AG04450 (cell line): ENCODE data around the gene CRELD2. TPM values are rescaled to one million over a fixed set of nuclear protein-coding genes. Genes with fewer than 3 reads are reported as not detected.

Experiments used
- CTCF ChIA-PET: fragments of 300-600, 350-600 bp; formaldehyde crosslinking; extraction: SDS; loops from one replicate; lab custom pipeline; 2022; ENCODE audit warnings: antibody characterized with exemption, inconsistent platforms; lab: Charles Lee
- POLR2A ChIA-PET: fragments of 350-600 bp; formaldehyde crosslinking; extraction: SDS; loops from one replicate; lab custom pipeline; 2021; ENCODE audit warnings: antibody characterized with exemption, inconsistent platforms; lab: Yijun Ruan, JAX
- DNase-seq: peaks from one replicate; pipeline ENCODE4 v3.0.0-alpha.2; 2011; ENCODE audit warnings: low read depth, low spot score
- H3K27ac ChIP-seq: one replicate; pipeline ENCODE4 v1.5.1; 2012; ENCODE audit warnings: low read depth, low read length, control low read depth
- H3K27me3 ChIP-seq: one replicate; pipeline ENCODE4 v1.6.0; 2012; ENCODE audit warnings: low read length; ENCODE audit not compliant: control insufficient read depth, insufficient read depth
- H3K4me3 ChIP-seq: 2 replicates; pipeline ENCODE4 v1.5.1; 2011; ENCODE audit warnings: mild to moderate bottlenecking, low read depth, low read length, control low read depth
- H3K9me3 ChIP-seq: 2 replicates; pipeline ENCODE4 v1.5.1; 2012; ENCODE audit warnings: low read length; ENCODE audit not compliant: control insufficient read depth, insufficient read depth
- polyA plus RNA-seq: library from polyadenylated mRNA; depleted of rRNA; stranded (reverse); fragments of >200 nt; gene quantifications from 2 replicates; pipeline ENCODE4 v1.2.3, GENCODE V29; 2011
- TF ChIP-seq, protein P1 (sequence below): IDR thresholded peaks from 2 replicates; pipeline ENCODE4 v1.5.1; 2011; ENCODE audit warnings: low read depth, low read length, control low read depth, inconsistent platforms

Gene CRELD2
- polyA plus RNA-seq, 1 experiment = 31.6 TPM

DNA sequence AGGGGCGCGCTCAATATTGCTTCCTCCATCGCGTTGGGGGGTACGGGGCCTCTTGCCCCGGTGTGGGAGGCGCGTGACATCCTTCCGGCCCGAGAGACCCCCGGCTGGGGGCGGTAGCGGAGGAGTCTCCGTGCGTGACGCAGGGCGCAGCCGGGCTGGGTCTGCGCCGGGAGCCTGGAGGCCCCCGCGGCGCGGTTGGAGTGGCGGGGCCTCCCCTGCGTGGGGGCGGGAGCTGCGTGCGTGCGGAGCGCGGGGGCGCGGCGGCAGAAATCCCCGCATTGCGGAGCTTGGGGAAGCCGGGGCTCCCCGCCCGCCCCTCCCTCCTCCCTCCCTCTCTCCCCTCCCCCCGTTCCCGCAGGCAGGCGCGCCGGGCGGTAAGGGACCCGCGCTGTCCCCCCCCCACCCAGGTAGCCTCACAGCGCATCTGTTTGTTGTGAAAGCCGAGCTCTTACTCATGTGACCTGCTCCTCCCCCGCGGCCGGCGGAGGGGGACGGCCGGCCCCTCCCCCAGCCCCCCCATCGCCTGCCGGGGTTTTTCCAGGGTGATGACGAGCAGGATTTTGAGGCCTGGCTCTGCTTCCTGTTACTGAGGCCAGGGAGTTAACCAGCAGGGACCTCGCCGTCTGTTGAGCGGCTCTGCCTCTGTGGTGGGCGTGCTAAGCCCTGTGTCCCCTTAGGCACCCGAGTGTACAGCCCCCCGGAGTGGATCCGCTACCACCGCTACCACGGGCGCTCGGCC, 43.7 kb downstream of the CRELD2 start:
- Histone ChIP-seq H3K9me3 (peaks cover 4% of the 10 kb centered on the region; the same call in 1 of the 2 replicates), H3K27ac (peak overlapping the region; percentile 84), H3K4me3 (peak overlapping the region; percentile 82), H3K27me3 (no peaks in the 10 kb centered on the region)
- TF ChIP-seq, protein P1, sequence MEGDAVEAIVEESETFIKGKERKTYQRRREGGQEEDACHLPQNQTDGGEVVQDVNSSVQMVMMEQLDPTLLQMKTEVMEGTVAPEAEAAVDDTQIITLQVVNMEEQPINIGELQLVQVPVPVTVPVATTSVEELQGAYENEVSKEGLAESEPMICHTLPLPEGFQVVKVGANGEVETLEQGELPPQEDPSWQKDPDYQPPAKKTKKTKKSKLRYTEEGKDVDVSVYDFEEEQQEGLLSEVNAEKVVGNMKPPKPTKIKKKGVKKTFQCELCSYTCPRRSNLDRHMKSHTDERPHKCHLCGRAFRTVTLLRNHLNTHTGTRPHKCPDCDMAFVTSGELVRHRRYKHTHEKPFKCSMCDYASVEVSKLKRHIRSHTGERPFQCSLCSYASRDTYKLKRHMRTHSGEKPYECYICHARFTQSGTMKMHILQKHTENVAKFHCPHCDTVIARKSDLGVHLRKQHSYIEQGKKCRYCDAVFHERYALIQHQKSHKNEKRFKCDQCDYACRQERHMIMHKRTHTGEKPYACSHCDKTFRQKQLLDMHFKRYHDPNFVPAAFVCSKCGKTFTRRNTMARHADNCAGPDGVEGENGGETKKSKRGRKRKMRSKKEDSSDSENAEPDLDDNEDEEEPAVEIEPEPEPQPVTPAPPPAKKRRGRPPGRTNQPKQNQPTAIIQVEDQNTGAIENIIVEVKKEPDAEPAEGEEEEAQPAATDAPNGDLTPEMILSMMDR = no peak
- ChIA-PET POLR2A (interaction anchor here (0.6 to 3.5 kb wide), 7 partner anchors 9 to 224 kb away, joined by 3 to 20 read pairs (median 4); no protein-coding TSS in a partner anchor), CTCF (no interaction called here)
- peak; percentile 70 for DNase-seq

DNA sequence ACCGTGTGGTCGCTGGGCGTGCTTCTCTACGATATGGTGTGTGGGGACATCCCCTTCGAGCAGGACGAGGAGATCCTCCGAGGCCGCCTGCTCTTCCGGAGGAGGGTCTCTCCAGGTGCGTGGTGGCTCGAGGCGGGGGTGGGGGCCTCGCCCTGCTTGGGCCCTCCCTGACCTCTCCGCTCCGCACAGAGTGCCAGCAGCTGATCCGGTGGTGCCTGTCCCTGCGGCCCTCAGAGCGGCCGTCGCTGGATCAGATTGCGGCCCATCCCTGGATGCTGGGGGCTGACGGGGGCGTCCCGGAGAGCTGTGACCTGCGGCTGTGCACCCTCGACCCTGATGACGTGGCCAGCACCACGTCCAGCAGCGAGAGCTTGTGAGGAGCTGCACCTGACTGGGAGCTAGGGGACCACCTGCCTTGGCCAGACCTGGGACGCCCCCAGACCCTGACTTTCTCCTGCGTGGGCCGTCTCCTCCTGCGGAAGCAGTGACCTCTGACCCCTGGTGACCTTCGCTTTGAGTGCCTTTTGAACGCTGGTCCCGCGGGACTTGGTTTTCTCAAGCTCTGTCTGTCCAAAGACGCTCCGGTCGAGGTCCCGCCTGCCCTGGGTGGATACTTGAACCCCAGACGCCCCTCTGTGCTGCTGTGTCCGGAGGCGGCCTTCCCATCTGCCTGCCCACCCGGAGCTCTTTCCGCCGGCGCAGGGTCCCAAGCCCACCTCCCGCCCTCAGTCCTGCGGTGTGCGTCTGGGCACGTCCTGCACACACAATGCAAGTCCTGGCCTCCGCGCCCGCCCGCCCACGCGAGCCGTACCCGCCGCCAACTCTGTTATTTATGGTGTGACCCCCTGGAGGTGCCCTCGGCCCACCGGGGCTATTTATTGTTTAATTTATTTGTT, 44.6 kb downstream of the CRELD2 start:
- no peak for DNase-seq
- no peaks in the 10 kb centered on the region for H3K27me3 ChIP-seq
- peaks cover 4% of the 10 kb centered on the region; the same call in 1 of the 2 replicates for H3K9me3 ChIP-seq
- CTCF ChIA-PET = no interaction called here
- POLR2A ChIA-PET = interaction anchor here (0.6 to 3.5 kb wide), 4 partner anchors 8 to 26 kb away, joined by 3 to 20 read pairs (median 13); no protein-coding TSS in a partner anchor
- H3K27ac ChIP-seq = peak overlapping the region; percentile 84
- H3K4me3 ChIP-seq = peak overlapping the region; percentile 82
- TF ChIP-seq, protein P1 = no peak

DNA sequence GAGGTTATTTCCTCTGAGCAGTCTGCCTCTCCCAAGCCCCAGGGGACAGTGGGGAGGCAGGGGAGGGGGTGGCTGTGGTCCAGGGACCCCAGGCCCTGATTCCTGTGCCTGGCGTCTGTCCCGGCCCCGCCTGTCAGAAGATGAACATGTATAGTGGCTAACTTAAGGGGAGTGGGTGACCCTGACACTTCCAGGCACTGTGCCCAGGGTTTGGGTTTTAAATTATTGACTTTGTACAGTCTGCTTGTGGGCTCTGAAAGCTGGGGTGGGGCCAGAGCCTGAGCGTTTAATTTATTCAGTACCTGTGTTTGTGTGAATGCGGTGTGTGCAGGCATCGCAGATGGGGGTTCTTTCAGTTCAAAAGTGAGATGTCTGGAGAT, 45.2 kb downstream of the CRELD2 start:
- Histone ChIP-seq H3K27ac (no peak overlapping the region), H3K4me3 (peak overlapping the region; percentile 82), H3K27me3 (no peaks in the 10 kb centered on the region), H3K9me3 (peaks cover 4% of the 10 kb centered on the region; the same call in 1 of the 2 replicates)
- ChIA-PET POLR2A (no interaction called here), CTCF (no interaction called here)
- TF ChIP-seq, protein P1 = no peak
- no peak for DNase-seq

DNA sequence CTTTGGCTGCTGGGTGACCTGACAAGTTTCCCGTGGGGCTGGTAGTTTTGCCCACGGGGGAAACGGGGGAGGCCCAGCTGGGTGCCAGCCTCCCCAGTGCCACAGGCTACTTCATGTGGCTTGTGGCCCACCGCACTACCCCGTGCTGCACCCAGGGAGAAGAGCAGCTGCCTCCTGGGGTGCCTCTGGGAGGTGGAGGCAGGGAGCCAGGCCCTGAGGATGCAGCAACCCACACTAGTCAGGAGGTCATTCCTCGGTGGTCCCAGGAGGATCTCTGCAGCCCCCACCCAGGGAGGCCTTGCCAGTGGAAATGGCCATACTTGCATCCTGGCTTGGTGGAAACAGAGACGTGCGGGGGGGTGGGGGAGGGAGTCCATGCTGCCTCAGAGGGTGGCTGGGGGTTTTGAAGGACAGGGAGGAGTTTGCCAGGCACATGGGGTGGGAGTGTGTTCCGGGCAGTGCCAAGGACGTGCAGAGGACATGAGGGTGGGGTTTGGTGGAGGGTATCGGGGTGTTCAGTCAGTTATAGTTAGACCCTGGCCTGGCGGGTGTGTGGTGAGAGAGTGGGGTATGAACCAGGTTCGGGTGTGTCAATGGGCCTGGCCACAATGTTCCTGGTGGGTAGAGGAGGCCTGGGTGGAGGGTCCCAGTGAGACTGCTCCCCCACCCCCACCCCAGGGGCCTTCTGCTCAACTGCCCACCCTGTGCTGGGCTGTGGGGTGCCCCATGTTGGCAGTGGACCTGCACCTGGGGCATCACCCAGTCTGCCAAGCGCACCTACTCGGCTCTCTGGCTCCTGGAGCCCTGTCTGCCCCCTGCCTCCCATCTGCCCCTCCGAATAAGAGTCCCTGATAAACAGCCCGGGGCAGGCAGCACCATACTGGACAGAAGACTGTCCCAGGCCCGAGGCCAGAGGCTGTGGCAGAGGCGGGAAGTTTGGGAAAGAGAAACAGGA, 46.0 kb downstream of the CRELD2 start:
- Histone ChIP-seq H3K27me3 (no peaks in the 10 kb centered on the region), H3K27ac (peak overlapping the region; percentile 31), H3K4me3 (0 out of 2 replicates have a peak overlapping the region, but pooled peaks have one; percentile 82), H3K9me3 (peaks cover 4% of the 10 kb centered on the region; the same call in 1 of the 2 replicates)
- CTCF ChIA-PET = no interaction called here
- no peak for DNase-seq
- TF ChIP-seq, protein P1 = no peak
- POLR2A ChIA-PET = no interaction called here
